ELR (cell line): Measurements from ENCODE around the gene TPGS2.
"Not testable (repeated sequence)": the region's sequence is repeated elsewhere in the genome, so short reads cannot be mapped to it uniquely, and the experiment has no call there.

ENCODE experiments used
- DNase-seq: peaks from one replicate; pipeline ENCODE4 v3.0.0-alpha.2; 2015; ENCODE audit warnings: low read depth

TPGS2 gene

GRCh38 chr18:36775396-36775795 lies 53.4 kb downstream of the TPGS2 start:
- DNase-seq = no peak

DNA sequence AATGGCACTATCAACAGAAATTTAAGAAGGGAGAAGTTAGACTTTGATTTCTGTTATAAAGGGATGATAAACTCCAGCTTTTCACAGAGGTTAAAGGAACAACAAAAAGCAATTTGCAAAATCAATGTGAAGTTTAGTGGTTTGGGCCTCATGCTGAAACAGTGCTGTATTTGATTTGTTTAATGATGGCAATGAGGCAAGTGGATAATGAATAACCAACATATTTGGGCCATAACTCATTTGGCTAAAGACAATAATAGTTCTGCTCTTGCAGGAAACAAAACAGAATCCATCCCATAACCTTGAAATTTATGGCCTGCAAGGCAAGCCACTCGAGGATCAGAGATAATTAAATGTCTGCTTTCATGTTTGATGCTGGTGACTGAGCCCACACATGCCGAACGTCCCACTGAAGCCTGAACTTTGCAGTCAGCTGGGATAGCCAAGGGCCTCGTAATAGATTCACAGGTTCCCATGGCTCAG lies 56.5 kb downstream of the TPGS2 start:
- no peak for DNase-seq

DNA sequence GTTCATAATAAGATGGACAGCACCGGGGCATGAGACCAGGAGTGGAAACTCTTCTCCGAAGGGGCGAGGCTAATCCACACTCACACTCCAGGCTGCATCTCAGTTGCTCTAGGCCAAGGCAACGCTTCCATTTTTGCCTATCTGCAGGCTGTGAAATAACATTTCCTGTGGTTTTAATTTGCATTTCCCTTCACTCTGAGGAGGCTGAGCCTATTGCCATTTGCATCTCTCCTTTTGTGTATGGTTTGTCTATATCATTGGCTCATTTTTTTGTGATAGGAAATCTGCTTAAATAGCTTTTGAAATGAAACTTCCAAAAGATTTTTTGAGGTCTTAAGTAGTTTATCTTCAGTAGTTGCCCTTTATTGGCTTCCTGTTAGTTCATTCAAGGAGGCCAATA lies 57.6 kb downstream of the TPGS2 start:
- DNase-seq = no peak

DNA sequence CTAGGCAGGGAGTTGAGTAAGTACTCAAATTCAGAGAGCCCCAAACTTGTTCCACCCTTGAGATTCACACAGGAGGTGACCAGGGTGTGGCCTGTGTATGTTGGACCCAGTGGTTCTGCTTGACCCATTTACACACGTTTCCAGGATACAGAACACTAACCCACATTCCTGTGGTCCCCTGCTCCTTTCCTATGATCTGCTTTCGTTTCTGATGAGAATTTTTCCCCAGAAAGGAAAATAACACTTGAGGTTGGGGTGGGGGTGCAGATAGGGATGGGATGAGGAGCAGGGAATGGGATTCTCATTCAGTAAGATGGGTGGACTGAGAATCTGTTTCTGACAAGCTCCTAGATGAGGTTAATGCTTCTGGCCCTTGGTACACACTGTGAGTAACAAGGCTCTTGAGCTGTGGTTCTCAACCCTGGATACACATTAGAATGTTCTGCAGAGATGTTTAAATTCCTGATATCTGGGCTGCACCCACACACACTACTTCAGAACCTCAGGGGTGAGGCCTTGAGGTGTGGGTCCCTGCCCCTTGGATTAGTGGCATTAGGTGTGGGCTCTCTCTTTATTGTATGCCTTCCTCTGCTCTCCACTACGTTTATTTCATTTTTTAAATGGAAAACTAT lies 58.4 kb downstream of the TPGS2 start:
- no peak for DNase-seq

DNA sequence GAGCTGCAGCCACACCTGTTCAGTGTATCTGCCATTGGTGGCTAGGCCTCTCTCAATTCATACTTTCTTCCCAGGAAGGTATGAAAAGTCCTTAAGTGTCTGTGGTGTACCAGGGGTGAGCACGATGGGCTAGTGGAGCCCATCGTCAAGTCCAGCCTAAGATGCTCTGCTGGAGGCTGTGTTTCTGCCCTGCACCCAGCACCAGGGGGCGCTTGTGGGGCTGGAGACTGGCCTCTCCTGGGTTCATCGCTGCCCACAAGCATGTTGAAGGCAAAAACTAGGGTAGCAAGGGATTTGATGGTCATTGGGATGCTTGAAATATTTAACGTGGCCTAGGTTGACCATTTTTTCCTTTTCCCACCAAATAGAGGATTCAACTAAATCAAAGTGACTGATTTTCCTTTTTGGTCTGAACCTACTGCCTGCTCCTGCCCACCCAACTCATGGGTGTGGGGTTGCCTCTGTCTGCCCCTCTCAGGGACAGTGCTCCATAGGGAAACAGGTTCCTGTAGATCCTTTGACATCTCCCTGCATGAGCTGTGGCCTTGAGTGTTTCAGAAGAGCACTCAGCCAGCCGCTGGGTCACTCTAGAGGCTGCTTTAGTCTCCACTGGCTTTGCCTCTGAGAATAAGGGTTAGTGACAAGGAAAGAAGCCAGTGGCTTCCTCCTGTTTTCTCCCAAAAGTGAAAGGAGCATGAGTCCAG lies 59.0 kb downstream of the TPGS2 start:
- peak; percentile 8 for DNase-seq

DNA sequence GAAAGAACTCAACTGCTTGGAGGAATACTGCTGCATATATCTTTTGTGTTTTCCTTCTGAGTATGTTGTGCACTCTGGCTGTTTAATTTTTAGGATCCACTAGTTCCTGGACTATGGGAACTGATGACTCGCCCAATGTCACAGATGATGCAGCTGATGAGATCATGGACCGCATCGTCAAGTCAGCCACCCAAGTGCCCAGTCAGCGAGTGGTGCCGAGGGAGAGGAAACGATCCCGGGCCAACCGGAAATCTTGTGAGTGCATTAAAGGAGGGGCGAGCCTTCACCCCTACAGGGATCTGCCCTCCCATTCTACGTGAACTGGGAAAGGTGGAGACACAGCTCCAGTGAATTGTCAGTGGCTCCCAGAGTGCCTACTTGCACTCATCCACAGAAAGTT lies 59.6 kb downstream of the TPGS2 start:
- peak; percentile 87 for DNase-seq

- no peak for DNase-seq
Measured at GRCh38 chr18:36766836-36767235, 62.0 kb downstream of the TPGS2 start.

- DNase-seq = not testable (repeated sequence)
Measured at GRCh38 chr18:36762965-36763364, 65.8 kb downstream of the TPGS2 start.

DNA sequence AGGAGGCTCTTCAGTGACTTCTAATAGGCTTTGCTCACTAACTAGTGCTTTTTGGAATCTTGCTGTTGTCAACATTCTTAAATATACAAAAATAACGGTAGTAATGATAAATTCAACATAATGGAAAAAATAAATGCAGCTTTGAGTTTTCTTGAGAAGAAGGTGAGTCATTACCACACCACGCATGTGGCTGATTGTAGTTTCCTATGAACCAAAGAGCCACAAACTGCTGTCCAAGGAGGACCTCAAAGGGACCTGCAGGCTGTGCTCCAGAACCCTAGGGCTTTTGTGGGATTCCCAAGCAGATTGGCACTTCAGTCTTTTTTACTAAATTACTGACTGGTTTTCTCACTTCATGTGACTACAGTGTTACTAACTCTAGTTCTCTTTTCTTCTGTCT lies 66.7 kb downstream of the TPGS2 start:
- peak; percentile 20 for DNase-seq

DNA sequence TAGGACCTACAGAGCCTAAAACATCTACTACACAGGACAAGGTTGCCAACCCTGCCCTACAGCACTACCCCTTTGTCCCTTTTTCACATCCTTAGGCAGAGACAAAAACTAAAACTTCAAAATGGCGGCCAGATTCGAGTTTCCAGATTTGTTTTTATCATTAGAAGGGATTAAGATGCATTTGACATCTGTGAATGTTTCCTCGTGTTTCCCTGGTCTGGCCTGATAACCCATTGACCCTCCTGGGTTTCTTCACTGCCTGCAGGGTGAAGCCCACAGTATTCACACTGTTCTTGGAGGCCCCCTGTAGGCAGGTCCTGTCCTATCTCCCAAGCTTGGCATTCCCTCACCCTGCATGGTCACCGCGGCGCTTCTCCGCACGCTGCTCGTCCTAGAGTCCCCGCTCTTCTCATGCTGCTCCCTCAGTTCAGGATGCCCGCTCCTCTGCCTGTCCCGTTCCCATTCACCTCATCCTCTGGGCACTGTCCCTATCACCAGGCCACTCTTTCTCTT lies 67.6 kb downstream of the TPGS2 start:
- DNase-seq = no peak

GRCh38 chr18:36760598-36760997 lies 68.2 kb downstream of the TPGS2 start:
- no peak for DNase-seq

- no peak for DNase-seq
Measured at GRCh38 chr18:36759167-36759776, 69.5 kb downstream of the TPGS2 start.

GRCh38 chr18:36758623-36759022 lies 70.2 kb downstream of the TPGS2 start:
- no peak for DNase-seq

DNA sequence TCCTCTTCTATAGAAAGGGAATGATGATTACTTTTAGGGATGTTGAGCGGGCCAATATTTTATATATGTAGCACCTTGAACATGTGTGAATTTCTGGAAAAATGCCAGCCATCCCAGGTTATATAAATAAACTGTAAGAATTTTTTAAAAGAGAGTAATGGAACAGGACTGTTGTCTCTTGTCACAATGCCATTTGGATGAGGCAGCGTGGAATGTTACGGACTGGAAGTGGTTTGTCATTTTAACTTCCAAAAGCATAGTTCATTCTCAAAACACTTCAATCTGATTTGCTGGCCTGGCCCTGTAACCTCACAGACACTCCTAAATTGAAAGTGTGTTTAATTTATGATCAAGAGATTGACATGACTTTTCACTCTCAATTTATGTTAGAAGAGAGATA lies 70.8 kb downstream of the TPGS2 start:
- DNase-seq = peak; percentile 32

GRCh38 chr18:36757081-36757480 lies 71.7 kb downstream of the TPGS2 start:
- peak; percentile 78 for DNase-seq

DNA sequence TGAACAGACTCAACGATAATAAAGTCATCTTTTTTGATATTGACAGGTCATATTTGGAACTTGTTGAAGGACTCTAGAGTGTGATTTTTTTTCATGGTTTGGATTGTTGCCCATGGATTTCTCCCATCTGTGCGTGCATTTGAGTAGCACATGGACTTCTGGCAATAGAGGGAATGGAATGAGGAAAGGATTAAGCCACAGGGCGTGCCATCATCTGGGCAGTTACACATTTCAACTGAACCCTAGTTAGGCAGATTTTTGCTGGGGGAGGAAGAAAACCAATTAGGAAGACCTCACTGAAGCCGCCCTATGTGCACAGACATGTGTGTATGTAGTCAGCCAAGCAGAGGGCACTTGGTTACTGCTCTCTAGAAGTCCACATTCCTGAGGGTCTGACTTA lies 72.6 kb downstream of the TPGS2 start:
- DNase-seq = no peak

DNA sequence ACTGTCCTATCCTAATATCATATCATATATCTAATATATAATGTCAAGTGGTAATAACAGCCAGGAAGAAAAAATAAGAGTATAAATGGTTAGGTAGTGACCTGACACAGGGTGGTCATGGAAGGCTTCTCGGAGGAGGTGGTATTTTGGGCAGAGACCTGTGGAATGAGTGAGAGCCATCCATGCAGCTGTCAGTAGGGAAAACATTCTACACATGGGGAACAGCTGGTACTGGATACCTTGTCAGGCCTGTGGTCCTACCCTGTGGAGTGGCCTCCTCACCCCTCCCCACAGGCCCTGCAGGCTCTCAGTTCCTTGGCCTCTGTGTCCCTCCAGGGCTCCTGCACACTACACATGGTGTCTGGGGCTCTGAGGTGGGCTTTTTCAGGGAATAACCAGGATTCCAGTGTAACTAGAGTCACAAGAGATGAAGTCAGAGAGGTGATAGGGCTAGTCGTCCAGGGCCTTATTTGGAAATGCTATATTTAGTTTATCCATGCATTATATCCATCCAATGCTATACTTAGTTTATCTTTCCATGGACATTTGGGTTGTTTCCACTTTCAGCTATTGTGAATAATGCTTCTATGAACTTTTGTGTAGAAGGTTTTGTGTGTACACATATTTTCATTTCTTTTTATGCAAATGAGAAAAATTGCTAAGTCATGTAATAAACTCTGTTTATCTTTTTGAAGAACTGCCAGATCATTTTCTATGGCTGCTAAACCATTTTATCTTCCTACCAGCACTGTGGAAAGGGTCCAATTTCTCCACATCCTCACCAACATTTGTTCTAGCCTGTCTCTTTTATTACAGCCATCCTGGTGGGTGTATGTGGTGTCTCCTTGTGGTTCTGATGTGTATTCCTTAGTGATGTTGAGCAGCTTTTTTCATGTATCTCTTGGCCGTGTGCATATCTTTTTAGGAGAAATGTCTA lies 75.6 kb downstream of the TPGS2 start:
- DNase-seq = no peak

DNA sequence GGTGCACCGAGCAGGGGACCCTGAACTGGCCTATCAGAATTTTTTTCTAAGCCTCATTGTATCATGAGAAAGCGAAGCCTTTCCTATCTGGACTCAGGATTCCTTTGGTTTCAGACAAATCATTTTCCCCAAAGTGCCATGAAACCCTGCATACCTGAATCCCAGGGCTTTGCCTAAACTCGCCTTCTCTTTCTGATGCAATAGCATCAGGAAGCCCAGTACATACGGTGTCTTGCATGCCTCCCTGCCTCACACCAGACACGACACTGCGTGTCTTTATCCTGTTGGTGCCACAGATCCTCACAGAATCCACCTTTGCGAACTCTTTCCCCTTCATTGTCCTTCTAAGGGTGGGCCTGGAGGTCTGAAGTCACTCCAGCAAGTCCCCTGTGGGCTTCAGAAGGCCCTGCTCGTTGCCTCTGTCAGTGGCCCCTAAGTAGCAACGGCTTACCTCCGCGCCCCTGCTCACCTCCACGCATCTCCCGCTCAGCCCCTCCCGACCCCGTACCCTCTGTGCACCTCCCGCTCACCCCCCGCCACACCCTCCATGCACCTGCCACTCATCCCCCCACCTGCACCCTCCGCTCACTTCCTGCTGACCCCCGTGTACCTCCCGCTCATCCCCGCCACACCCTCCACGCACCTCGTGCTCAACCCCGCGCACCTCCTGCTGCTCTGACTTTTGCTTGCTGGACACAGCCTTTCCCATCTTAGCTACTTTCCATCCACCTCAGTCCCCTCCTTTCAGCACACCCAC lies 83.4 kb downstream of the TPGS2 start:
- DNase-seq = no peak

DNA sequence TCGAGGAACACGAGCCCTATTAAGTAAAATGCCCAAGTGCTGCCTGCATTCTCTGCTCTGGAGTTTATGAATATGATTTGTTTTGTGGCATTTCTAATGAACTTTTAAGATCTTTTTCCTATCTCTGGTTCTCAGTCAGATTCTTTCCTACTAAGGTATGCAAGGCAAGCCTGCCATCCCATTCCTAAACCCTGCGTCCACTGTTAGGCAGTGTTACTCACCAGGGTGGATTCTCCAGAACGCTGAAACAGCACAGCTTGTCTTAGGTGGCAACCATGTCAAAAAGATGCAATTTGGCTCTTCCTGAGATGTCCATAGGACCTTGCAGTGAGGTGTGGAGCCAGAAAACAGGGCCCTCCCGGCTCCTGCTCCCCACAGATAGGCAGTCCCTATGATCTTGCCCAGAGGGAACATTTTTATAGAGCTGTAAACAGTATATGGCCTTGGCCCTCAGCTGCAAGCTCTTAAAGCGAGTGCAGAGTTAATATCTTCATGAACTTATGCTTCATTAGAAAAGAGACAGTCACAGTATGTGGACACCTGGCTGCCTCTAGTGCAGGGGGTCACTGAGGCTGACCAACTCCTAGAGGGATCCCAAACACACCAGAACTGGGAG lies 84.4 kb downstream of the TPGS2 start:
- peak; percentile 15 for DNase-seq
